ENCODE measurements around the gene HTR2B.
A peak's percentile ranks its signal among the peaks of the same experiment; 100 is the strongest.
"Not testable (repeated sequence)": the region's sequence is repeated elsewhere in the genome, so short reads cannot be mapped to it uniquely, and the experiment has no call there.

Gene HTR2B

DNA sequence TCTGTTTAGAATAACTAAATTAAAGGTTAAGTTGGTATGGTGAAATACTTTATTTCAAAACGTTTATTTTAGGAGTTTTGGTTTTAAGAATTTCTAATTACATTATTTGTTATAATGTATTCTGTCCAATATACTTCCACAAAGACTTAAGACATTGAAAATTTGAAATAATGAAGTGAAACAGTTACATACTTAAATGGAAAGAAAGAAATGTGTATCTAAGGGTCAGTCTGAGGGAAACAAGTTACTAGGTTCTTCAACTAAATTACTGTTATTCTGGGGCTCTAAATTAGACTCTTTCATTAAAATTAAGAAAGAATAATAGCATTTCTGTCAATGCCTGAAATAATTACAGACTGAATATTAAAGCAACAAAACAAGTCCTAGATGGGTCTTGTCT is 7.7 kb downstream of the HTR2B start:
- Histone ChIP-seq H3K9ac (ENCODE audit: low read length) (no peak overlapping the region), H3K27ac (ENCODE audit: low read depth, low read length) (no peak overlapping the region)

DNA sequence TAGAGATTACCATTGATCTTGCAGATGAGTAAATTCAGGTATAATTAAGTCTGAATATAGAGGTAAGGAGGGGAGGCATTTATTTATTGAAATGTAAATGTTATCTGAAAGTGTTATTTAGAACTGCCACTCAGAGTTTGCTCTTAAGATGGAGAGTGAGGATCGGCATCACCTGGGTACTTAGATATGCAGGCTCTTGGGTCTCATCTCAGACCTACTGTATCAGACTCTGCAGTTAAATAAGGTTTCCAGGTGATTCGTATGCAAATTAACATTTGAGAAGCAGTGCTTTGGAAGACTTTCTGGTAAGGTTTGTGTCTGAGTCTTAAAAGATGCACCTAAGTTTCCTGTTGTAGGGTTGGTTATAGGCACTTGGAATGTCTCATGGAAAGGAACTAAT is 9.2 kb downstream of the HTR2B start:
- Histone ChIP-seq H3K9me3 (ENCODE audit: control insufficient read depth, insufficient read depth, low read depth, low read length) (no peaks in the 10 kb centered on the region), H3K4me3 (ENCODE audit: low read depth, low read length) (no peak overlapping the region), H3K36me3 (ENCODE audit: control insufficient read depth, insufficient read depth, low read length) (peaks cover 9% of the 10 kb centered on the region), H3K4me1 (ENCODE audit: control insufficient read depth, insufficient read depth, low read length) (peaks cover 17% of the 10 kb centered on the region), H3K27me3 (ENCODE audit: control insufficient read depth, insufficient read depth, low read length) (no peaks in the 10 kb centered on the region), H3K9ac (ENCODE audit: low read length) (no peak overlapping the region), H3K27ac (ENCODE audit: low read depth, low read length) (no peak overlapping the region)

More for the DNA sequence above, 7.7 kb downstream of the HTR2B start:
- Histone ChIP-seq H3K4me3 (ENCODE audit: low read depth, low read length) (no peak overlapping the region), H3K27me3 (ENCODE audit: control insufficient read depth, insufficient read depth, low read length) (no peaks in the 10 kb centered on the region), H3K9me3 (ENCODE audit: control insufficient read depth, insufficient read depth, low read depth, low read length) (no peaks in the 10 kb centered on the region), H3K4me1 (ENCODE audit: control insufficient read depth, insufficient read depth, low read length) (peaks cover 17% of the 10 kb centered on the region), H3K36me3 (ENCODE audit: control insufficient read depth, insufficient read depth, low read length) (peaks cover 5% of the 10 kb centered on the region; the same call in 1 of the 2 replicates)

DNA sequence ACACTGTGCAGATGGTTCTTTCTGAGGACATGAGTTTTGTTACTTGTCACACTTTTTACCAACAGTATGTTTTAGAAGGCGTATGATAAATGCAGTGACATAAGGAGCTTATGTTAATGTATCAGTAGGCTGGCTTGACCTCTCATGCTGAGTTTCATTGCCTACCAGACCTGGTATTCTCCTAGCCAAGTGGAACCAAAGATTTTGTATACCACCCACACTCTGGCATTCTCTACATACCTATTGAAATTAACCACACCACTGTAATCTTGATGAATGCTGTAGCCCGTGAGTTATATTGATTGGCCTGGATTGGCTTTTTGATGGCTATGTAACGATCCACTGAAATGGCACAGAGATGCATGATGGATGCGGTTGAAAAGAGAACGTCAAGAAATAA is 11.4 kb downstream of the HTR2B start:
- no peaks in the 10 kb centered on the region for H3K27me3 ChIP-seq (ENCODE audit: control insufficient read depth, insufficient read depth, low read length)
- peaks cover 17% of the 10 kb centered on the region for H3K4me1 ChIP-seq (ENCODE audit: control insufficient read depth, insufficient read depth, low read length)
- no peak overlapping the region for H3K4me3 ChIP-seq (ENCODE audit: low read depth, low read length)
- H3K27ac ChIP-seq (ENCODE audit: low read depth, low read length) = no peak overlapping the region
- H3K36me3 ChIP-seq (ENCODE audit: control insufficient read depth, insufficient read depth, low read length) = peaks cover 30% of the 10 kb centered on the region
- H3K9ac ChIP-seq (ENCODE audit: low read length) = no peak overlapping the region
- no peaks in the 10 kb centered on the region for H3K9me3 ChIP-seq (ENCODE audit: control insufficient read depth, insufficient read depth, low read depth, low read length)

- peaks cover 41% of the 10 kb centered on the region for H3K36me3 ChIP-seq (ENCODE audit: control insufficient read depth, insufficient read depth, low read length)
- H3K4me1 ChIP-seq (ENCODE audit: control insufficient read depth, insufficient read depth, low read length) = peaks cover 17% of the 10 kb centered on the region
- no peak overlapping the region for H3K27ac ChIP-seq (ENCODE audit: low read depth, low read length)
- no peaks in the 10 kb centered on the region for H3K27me3 ChIP-seq (ENCODE audit: control insufficient read depth, insufficient read depth, low read length)
- no peak overlapping the region for H3K4me3 ChIP-seq (ENCODE audit: low read depth, low read length)
- no peaks in the 10 kb centered on the region for H3K9me3 ChIP-seq (ENCODE audit: control insufficient read depth, insufficient read depth, low read depth, low read length)
- H3K9ac ChIP-seq (ENCODE audit: low read length) = no peak overlapping the region
Measured at GRCh38 chr2:231111987-231112386, 12.9 kb downstream of the HTR2B start.

- Histone ChIP-seq H3K27me3 (ENCODE audit: control insufficient read depth, insufficient read depth, low read length) (no peaks in the 10 kb centered on the region), H3K4me3 (ENCODE audit: low read depth, low read length) (no peak overlapping the region), H3K9me3 (ENCODE audit: control insufficient read depth, insufficient read depth, low read depth, low read length) (no peaks in the 10 kb centered on the region), H3K4me1 (ENCODE audit: control insufficient read depth, insufficient read depth, low read length) (peaks cover 11% of the 10 kb centered on the region), H3K27ac (ENCODE audit: low read depth, low read length) (no peak overlapping the region), H3K9ac (ENCODE audit: low read length) (no peak overlapping the region), H3K36me3 (ENCODE audit: control insufficient read depth, insufficient read depth, low read length) (peaks cover 49% of the 10 kb centered on the region)
Measured at GRCh38 chr2:231110551-231110950, 14.3 kb downstream of the HTR2B start.

DNA sequence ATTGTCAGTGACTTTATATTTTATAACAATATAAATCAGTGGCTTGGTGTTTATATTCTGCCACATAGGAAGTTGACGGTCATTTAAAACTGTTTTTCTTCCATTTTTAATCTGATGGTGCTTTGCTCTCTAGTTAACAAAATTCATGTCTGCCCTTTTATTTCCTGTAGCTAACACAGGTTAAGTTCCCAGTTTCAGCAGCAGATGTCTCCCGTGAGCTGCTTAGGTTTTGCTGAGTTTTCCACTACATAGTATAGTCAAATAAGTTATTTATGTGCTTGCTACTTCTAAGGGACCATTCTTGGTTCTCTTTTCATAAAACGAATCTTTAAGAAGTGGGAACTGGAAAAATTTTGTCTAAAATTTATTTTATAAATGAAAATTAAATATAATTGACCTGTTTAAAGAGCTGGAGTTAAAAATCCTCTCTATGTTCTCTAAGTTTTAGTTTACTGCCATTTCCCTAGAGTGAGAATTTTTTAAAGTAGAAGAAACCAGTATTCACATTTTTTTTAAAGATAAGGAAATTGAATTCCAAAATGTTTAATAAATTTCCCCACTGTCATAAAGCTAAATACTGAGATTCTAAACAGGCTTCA is 20.6 kb downstream of the HTR2B start:
- no peaks in the 10 kb centered on the region for H3K27me3 ChIP-seq (ENCODE audit: control insufficient read depth, insufficient read depth, low read length)
- H3K9me3 ChIP-seq (ENCODE audit: control insufficient read depth, insufficient read depth, low read depth, low read length) = no peaks in the 10 kb centered on the region; the same call in 1 of the 2 replicates
- no peak overlapping the region for H3K9ac ChIP-seq (ENCODE audit: low read length)
- H3K27ac ChIP-seq (ENCODE audit: low read depth, low read length) = no peak overlapping the region
- H3K4me1 ChIP-seq (ENCODE audit: control insufficient read depth, insufficient read depth, low read length) = peaks cover 12% of the 10 kb centered on the region; the same call in 1 of the 2 replicates
- H3K4me3 ChIP-seq (ENCODE audit: low read depth, low read length) = no peak overlapping the region
- peaks cover 63% of the 10 kb centered on the region for H3K36me3 ChIP-seq (ENCODE audit: control insufficient read depth, insufficient read depth, low read length)

- Histone ChIP-seq H3K9me3 (ENCODE audit: control insufficient read depth, insufficient read depth, low read depth, low read length) (no peaks in the 10 kb centered on the region; the same call in 1 of the 2 replicates), H3K27ac (ENCODE audit: low read depth, low read length) (no peak overlapping the region), H3K4me3 (ENCODE audit: low read depth, low read length) (no peak overlapping the region), H3K27me3 (ENCODE audit: control insufficient read depth, insufficient read depth, low read length) (no peaks in the 10 kb centered on the region), H3K9ac (ENCODE audit: low read length) (no peak overlapping the region), H3K36me3 (ENCODE audit: control insufficient read depth, insufficient read depth, low read length) (peaks cover 61% of the 10 kb centered on the region), H3K4me1 (ENCODE audit: control insufficient read depth, insufficient read depth, low read length) (peaks cover 12% of the 10 kb centered on the region; the same call in 1 of the 2 replicates)
Measured at GRCh38 chr2:231102772-231103171, 22.1 kb downstream of the HTR2B start.

DNA sequence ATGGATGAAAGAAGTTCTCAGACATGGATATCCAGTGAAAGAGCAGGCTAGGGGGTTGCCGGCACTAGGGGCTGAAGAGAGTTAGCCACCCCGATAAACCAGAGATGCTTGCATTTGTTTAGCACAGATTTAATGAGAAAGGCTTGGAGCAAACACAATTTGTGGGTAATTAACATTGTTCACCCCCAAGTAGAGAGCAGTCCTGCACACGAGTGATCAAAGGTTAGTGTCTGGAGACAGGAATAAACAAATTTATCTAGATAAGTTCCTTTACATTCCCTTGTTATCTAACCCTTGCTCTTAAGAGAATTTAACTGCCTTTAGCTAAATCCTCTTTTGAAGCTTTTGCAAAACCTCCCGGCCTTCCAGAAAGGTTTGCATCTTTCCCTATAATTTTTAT is 23.9 kb downstream of the HTR2B start:
- H3K9ac ChIP-seq (ENCODE audit: low read length) = peak overlapping the region; percentile 31
- H3K27ac ChIP-seq (ENCODE audit: low read depth, low read length) = no peak overlapping the region
- no peak overlapping the region for H3K4me3 ChIP-seq (ENCODE audit: low read depth, low read length)
- H3K4me1 ChIP-seq (ENCODE audit: control insufficient read depth, insufficient read depth, low read length) = peaks cover 14% of the 10 kb centered on the region; the same call in 1 of the 2 replicates
- no peaks in the 10 kb centered on the region; the same call in 1 of the 2 replicates for H3K9me3 ChIP-seq (ENCODE audit: control insufficient read depth, insufficient read depth, low read depth, low read length)
- H3K36me3 ChIP-seq (ENCODE audit: control insufficient read depth, insufficient read depth, low read length) = peaks cover 64% of the 10 kb centered on the region
- H3K27me3 ChIP-seq (ENCODE audit: control insufficient read depth, insufficient read depth, low read length) = no peaks in the 10 kb centered on the region

DNA sequence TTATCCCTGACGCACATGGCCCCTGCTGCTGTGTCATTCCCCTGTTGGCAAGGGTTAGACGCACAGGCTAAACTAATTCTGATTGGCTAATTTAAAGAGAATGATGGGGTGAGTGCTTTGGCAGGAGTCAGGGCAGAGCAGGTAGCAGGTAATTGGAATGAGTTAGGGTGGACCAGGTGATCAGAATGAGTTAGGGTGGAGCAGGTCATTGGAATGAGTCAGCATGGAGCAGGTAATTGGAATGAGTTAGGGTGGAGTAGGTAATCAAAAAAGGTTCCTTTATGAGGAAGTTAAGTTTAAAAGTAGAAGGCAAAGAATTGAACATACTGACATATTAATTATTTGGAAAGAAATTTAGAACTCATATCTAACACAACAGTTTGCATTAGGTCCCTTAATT is 24.5 kb downstream of the HTR2B start:
- H3K4me1 ChIP-seq (ENCODE audit: control insufficient read depth, insufficient read depth, low read length) = peaks cover 17% of the 10 kb centered on the region; the same call in 1 of the 2 replicates
- peaks cover 62% of the 10 kb centered on the region for H3K36me3 ChIP-seq (ENCODE audit: control insufficient read depth, insufficient read depth, low read length)
- not testable (repeated sequence) for H3K9me3 ChIP-seq (ENCODE audit: control insufficient read depth, insufficient read depth, low read depth, low read length); H3K27ac ChIP-seq (ENCODE audit: low read depth, low read length); H3K4me3 ChIP-seq (ENCODE audit: low read depth, low read length); H3K27me3 ChIP-seq (ENCODE audit: control insufficient read depth, insufficient read depth, low read length)
- peak overlapping the region; percentile 31 for H3K9ac ChIP-seq (ENCODE audit: low read length)

- Histone ChIP-seq H3K27me3 (ENCODE audit: control insufficient read depth, insufficient read depth, low read length) (no peaks in the 10 kb centered on the region), H3K4me3 (ENCODE audit: low read depth, low read length) (no peak overlapping the region), H3K27ac (ENCODE audit: low read depth, low read length) (no peak overlapping the region), H3K36me3 (ENCODE audit: control insufficient read depth, insufficient read depth, low read length) (peaks cover 64% of the 10 kb centered on the region), H3K4me1 (ENCODE audit: control insufficient read depth, insufficient read depth, low read length) (peaks cover 19% of the 10 kb centered on the region; the same call in 1 of the 2 replicates), H3K9ac (ENCODE audit: low read length) (no peak overlapping the region), H3K9me3 (ENCODE audit: control insufficient read depth, insufficient read depth, low read depth, low read length) (no peaks in the 10 kb centered on the region; the same call in 1 of the 2 replicates)
Measured at GRCh38 chr2:231099918-231100317, 24.9 kb downstream of the HTR2B start.

- H3K9ac ChIP-seq (ENCODE audit: low read length) = no peak overlapping the region
- H3K4me1 ChIP-seq (ENCODE audit: control insufficient read depth, insufficient read depth, low read length) = peaks cover 7% of the 10 kb centered on the region; the same call in 1 of the 2 replicates
- H3K27ac ChIP-seq (ENCODE audit: low read depth, low read length) = no peak overlapping the region
- no peaks in the 10 kb centered on the region for H3K27me3 ChIP-seq (ENCODE audit: control insufficient read depth, insufficient read depth, low read length)
- H3K9me3 ChIP-seq (ENCODE audit: control insufficient read depth, insufficient read depth, low read depth, low read length) = no peaks in the 10 kb centered on the region; the same call in 1 of the 2 replicates
- no peak overlapping the region for H3K4me3 ChIP-seq (ENCODE audit: low read depth, low read length)
- H3K36me3 ChIP-seq (ENCODE audit: control insufficient read depth, insufficient read depth, low read length) = peaks cover 83% of the 10 kb centered on the region
Measured at GRCh38 chr2:231094736-231095346, 30.0 kb downstream of the HTR2B start.
